ENCODE results near the gene SDR42E1.

Gene SDR42E1

GRCh38 chr16:82046541-82046940, 35.3 kb upstream of the SDR42E1 start:
- FAIRE-seq, result no peak

GRCh38 chr16:82045465-82045864, 34.2 kb upstream of the SDR42E1 start:
- no peak for TF ChIP-seq CTCF (IDR thresholded peaks at IDR 0.05; ENCODE audit: insufficient read depth, missing control alignments)
- DNase-seq (ENCODE audit: insufficient read length, low spot score) (no peak), FAIRE-seq (no peak)

More at GRCh38 chr16:82046541-82046940, 35.3 kb upstream of the SDR42E1 start:
- no peak for DNase-seq (ENCODE audit: insufficient read length, low spot score)
- TF ChIP-seq CTCF (IDR thresholded peaks at IDR 0.05; ENCODE audit: insufficient read depth, missing control alignments), result no peak

DNA sequence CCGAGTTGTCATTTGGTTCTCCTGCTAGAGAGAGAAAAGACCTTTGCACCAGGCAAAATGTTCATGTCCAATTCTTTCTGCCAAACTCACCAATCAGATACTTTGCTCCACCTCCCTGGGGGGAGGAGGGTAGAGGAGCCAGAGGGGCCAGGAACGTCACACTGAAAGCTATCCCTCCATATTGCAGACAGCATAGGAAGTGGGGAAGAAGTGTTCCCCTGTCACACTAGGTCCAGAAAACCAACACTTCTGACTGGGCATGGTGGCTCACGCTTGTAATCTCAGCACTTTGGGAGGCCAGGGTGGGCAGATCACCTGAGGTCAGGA, 33.3 kb upstream of the SDR42E1 start:
- no peak for FAIRE-seq
- no peak for DNase-seq (ENCODE audit: insufficient read length, low spot score)
- TF ChIP-seq CTCF (IDR thresholded peaks at IDR 0.05; ENCODE audit: insufficient read depth, missing control alignments), result no peak

GRCh38 chr16:82043680-82044584, 32.7 kb upstream of the SDR42E1 start:
- FAIRE-seq (no peak), DNase-seq (ENCODE audit: insufficient read length, low spot score) (no peak)

GRCh38 chr16:82042846-82043245, 31.6 kb upstream of the SDR42E1 start:
- FAIRE-seq, result no peak
- TF ChIP-seq CTCF (IDR thresholded peaks at IDR 0.05; ENCODE audit: insufficient read depth, missing control alignments), result no peak
- no peak for DNase-seq (ENCODE audit: insufficient read length, low spot score)

More at GRCh38 chr16:82043680-82044584, 32.7 kb upstream of the SDR42E1 start:
- TF ChIP-seq CTCF (IDR thresholded peaks at IDR 0.05; ENCODE audit: insufficient read depth, missing control alignments), result no peak

DNA sequence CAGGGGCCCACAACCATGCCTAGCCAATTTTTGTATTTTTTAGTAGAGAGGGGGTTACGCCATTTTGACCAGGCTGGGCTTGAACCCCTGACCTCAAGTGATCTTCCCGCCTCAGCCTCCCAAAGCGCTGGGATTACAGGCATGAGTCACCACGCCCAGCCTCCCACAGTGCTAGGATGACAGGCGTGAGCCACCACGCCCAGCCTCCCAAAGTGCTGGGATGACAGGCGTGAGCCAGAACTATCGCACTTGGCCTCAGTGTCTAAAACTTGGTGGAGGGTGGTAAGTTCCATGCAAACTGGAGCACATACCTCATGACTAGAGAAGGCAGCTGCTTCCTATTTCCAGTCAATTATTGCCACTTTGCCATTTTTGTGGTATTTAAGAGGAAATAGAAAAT, 30.9 kb upstream of the SDR42E1 start:
- DNase-seq (ENCODE audit: insufficient read length, low spot score), result no peak
- FAIRE-seq, result no peak
- no peak for TF ChIP-seq CTCF (IDR thresholded peaks at IDR 0.05; ENCODE audit: insufficient read depth, missing control alignments)

DNA sequence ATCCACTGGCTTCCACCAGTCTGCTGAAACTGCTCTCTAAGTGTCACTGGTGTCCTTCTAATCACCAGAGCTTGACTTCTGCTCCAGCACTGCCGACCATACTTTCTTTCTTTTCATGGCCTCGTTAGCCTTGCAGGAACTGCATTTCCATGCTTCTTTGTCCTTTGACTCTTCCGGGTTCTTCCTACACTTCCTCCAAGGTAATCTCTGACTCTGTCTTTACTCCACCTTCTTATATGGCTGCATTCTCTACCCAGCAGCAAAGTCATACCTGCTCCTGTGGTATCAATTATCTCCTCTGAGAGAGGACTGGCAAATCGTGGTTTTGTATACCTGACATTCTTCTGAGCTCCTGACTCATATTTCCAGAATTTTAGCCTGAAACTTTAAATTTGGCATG, 30.3 kb upstream of the SDR42E1 start:
- DNase-seq (ENCODE audit: insufficient read length, low spot score), result no peak
- TF ChIP-seq CTCF (IDR thresholded peaks at IDR 0.05; ENCODE audit: insufficient read depth, missing control alignments), result no peak
- FAIRE-seq, result no peak
